Prostate gland (tissue), 2 donors: Measurements from ENCODE around the gene KIAA0825. TPM values are rescaled to one million over a fixed set of nuclear protein-coding genes. Genes with fewer than 3 reads are reported as not detected.

Experiments used
- DNase-seq: peaks from one replicate; pipeline ENCODE4 v3.0.0-alpha.2; 2019; ENCODE audit warnings: low spot score
- H3K27ac ChIP-seq, 2 donors: fragments of 200-600 bp; sonication (generic); 2 replicates each; pipeline ENCODE4 v1.5.1; 2017 to 2019
- H3K27me3 ChIP-seq: fragments of 200-600 bp; sonication (generic); replicated peaks from 2 replicates; pipeline ENCODE4 v1.5.1; 2019; ENCODE audit not compliant: insufficient read depth
- H3K36me3 ChIP-seq, 2 donors: fragments of 200-600 bp; sonication (generic); 1 replicate in 1 of 2; 2 replicates in 1 of 2; pipeline versions ENCODE4 v1.5.1 to v1.8.1; 2017 to 2019
- H3K4me1 ChIP-seq: fragments of 200-600 bp; sonication (generic); replicated peaks from 2 replicates; pipeline ENCODE4 v1.5.1; 2019
- H3K4me3 ChIP-seq, 2 donors: fragments of 200-600 bp; sonication (generic); 2 replicates each; pipeline ENCODE4 v1.5.1; 2017 to 2019
- H3K9me3 ChIP-seq: fragments of 200-600 bp; sonication (generic); 2 replicates; pipeline ENCODE4 v1.5.1; 2017
- CTCF ChIP-seq, 4 experiments: fragments of 200-600 bp in 2 of 4; fragments of 450-650 bp in 2 of 4; sonication (generic) in 2 of 4; IDR thresholded peaks; 1 replicate in 3 of 4; 2 replicates in 1 of 4; pipeline ENCODE4 v1.5.1; 2016 to 2019; ENCODE audit warnings: antibody characterized with exemption in 4 of 4, mild to moderate bottlenecking in 2 of 4, moderate library complexity in 2 of 4
- POLR2A ChIP-seq: fragments of 450-650 bp; IDR thresholded peaks from one replicate; pipeline ENCODE4 v1.6.1; 2016; ENCODE audit warnings: antibody characterized with exemption, mild to moderate bottlenecking
- POLR2AphosphoS5 ChIP-seq: sonication (generic); formaldehyde crosslinking; IDR thresholded peaks from one replicate; pipeline ENCODE4 v1.6.1; 2017; ENCODE audit warnings: antibody characterized with exemption
- WGBS: methylation state at CpG from one replicate; pipeline ENCODE4 v1.1.5; 2018; 5-methylcytosine and 5-hydroxymethylcytosine counted together
- intact Hi-C: fragments of 100-400 bp; cut with DNase I; formaldehyde crosslinking; loops from one replicate; pipeline ENCODE4 v1.14.2; 2022
- total RNA-seq, 2 donors: library from RNA; depleted of rRNA; stranded (reverse); fragments of >200 nt; gene quantifications; one replicate each; pipeline ENCODE4 v1.1.0, GENCODE V29; 2016

The KIAA0825 gene
- total RNA-seq, 2 donors from 2014 or later: 3.9 to 4.1 TPM

DNA sequence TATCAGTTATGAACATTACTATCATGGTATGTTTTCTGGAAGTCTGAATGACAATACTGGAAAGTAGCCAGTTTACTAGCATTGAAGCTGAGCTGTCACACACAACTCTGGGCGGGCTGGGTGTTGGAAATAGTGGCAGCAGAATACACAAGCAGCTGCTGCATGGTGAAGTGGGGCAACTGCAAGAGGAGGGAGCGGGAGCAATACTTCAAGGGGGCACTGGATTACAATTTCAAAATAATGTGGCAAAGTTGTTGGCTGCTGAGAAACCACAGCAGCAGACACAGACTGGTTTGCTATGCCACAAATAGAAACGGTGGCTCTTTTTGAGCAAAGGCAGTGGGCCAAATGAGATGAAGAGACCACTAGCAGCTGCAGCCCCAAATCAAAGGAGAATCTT lies 350.2 kb downstream of the KIAA0825 start:
- DNase-seq: no peak
- 85% methylated on average over 3 of the region's 3 CpGs for WGBS
- H3K4me1 ChIP-seq: no peaks in the 10 kb centered on the region
- no peak overlapping the region for H3K27ac ChIP-seq
- no peak for TF ChIP-seq CTCF (IDR thresholded peaks at IDR 0.05)
- TF ChIP-seq POLR2AphosphoS5: no peak
- no peak for TF ChIP-seq POLR2A
- H3K9me3 ChIP-seq: no peaks in the 10 kb centered on the region
- H3K27me3 ChIP-seq: no peaks in the 10 kb centered on the region
- intact Hi-C loops: no loop called here
- H3K4me3 ChIP-seq: no peak overlapping the region
- no peaks in the 10 kb centered on the region for H3K36me3 ChIP-seq

GRCh38 chr5:94267350-94267899 lies 351.0 kb downstream of the KIAA0825 start:
- WGBS: 79% methylated on average over 4 of the region's 4 CpGs
- no peaks in the 10 kb centered on the region for H3K9me3 ChIP-seq
- H3K4me1 ChIP-seq: no peaks in the 10 kb centered on the region

GRCh38 chr5:94266170-94266569 lies 352.2 kb downstream of the KIAA0825 start:
- Histone ChIP-seq H3K27ac (no peak overlapping the region), H3K36me3 (no peaks in the 10 kb centered on the region), H3K27me3 (no peaks in the 10 kb centered on the region), H3K4me3 (no peak overlapping the region), H3K4me1 (no peaks in the 10 kb centered on the region), H3K9me3 (no peaks in the 10 kb centered on the region)
- intact Hi-C loops: no loop called here
- DNase-seq: no peak
- no peak for TF ChIP-seq CTCF (IDR thresholded peaks at IDR 0.05)
- TF ChIP-seq POLR2AphosphoS5: no peak
- no peak for TF ChIP-seq POLR2A

More at GRCh38 chr5:94267350-94267899, 351.0 kb downstream of the KIAA0825 start:
- intact Hi-C loops: no loop called here
- DNase-seq: no peak
- H3K36me3 ChIP-seq: no peaks in the 10 kb centered on the region
- no peaks in the 10 kb centered on the region for H3K27me3 ChIP-seq
- H3K4me3 ChIP-seq: no peak overlapping the region
- TF ChIP-seq CTCF (IDR thresholded peaks at IDR 0.05): no peak
- TF ChIP-seq POLR2AphosphoS5: no peak
- no peak for TF ChIP-seq POLR2A
- no peak overlapping the region for H3K27ac ChIP-seq

GRCh38 chr5:94263068-94263467 lies 355.3 kb downstream of the KIAA0825 start:
- intact Hi-C loops: no loop called here
- WGBS: 88% methylated on average over 1 of the region's 1 CpG
- Histone ChIP-seq H3K9me3 (no peaks in the 10 kb centered on the region), H3K36me3 (no peaks in the 10 kb centered on the region), H3K4me1 (no peaks in the 10 kb centered on the region), H3K27ac (no peak overlapping the region), H3K4me3 (no peak overlapping the region), H3K27me3 (no peaks in the 10 kb centered on the region)
- no peak for DNase-seq
- TF ChIP-seq POLR2A: no peak
- no peak for TF ChIP-seq CTCF (IDR thresholded peaks at IDR 0.05)
- TF ChIP-seq POLR2AphosphoS5: no peak

- no peak for TF ChIP-seq POLR2A
- TF ChIP-seq POLR2AphosphoS5: no peak
- TF ChIP-seq CTCF (IDR thresholded peaks at IDR 0.05): no peak
- Histone ChIP-seq H3K27ac (no peak overlapping the region), H3K4me1 (no peaks in the 10 kb centered on the region), H3K4me3 (no peak overlapping the region), H3K9me3 (no peaks in the 10 kb centered on the region), H3K36me3 (no peaks in the 10 kb centered on the region), H3K27me3 (no peaks in the 10 kb centered on the region)
- intact Hi-C loops: no loop called here
- WGBS: 98% methylated on average over 1 of the region's 1 CpG
- DNase-seq: no peak
Measured at GRCh38 chr5:94260096-94260495, 358.3 kb downstream of the KIAA0825 start.
